ENCODE measurements around the gene EPM2AIP1. TPM values are rescaled to one million over a fixed set of nuclear protein-coding genes. Genes with fewer than 3 reads are reported as not detected.

The EPM2AIP1 gene
- total and polyA plus RNA-seq, 2 of the 8 experiments (the other 6 are each of a cell fraction or from before 2014, with no cell fraction given) = 6.6 to 9.0 TPM

DNA sequence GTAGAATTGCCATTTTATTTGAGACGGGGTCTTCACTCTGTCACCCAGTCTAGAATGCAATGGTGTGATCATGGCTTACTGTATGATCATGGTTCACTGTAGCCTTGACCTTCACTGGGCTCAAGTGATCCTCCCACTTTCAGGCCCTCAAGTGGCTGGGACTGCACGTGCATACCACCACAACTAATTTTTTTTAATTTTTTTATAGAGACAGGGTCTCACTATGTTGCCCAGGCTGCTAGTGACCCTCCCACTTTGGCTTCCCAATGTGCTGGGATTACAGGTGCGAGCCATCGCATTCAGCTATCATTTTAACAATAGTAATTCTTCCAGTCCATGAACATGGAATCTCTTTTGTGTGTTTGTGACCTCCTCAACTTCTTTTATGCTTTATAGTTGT is 11.9 kb downstream of the EPM2AIP1 start:
- H3K27me3 ChIP-seq (replicated peaks in 1 of 4; ENCODE audit: control insufficient read depth in 3 of 4, extremely low read depth in 1 of 4, insufficient read depth in 3 of 4, low read length in 3 of 4) = no peaks in the 10 kb centered on the region
- no peaks in the 10 kb centered on the region for H4K20me1 ChIP-seq (replicated peaks in 1 of 2; ENCODE audit: control insufficient read depth in 1 of 2, insufficient read depth in 2 of 2, low read length in 2 of 2)
- H2BK20ac ChIP-seq (ENCODE audit: low read length) = no peak overlapping the region
- no peak for DNase-seq (ENCODE audit: low read depth in 1 of 2, low spot score in 2 of 2)
- H3K18ac ChIP-seq (ENCODE audit: extremely low read depth, low read length) = no peak overlapping the region
- H3K23me2 ChIP-seq (ENCODE audit: low read depth, low read length) = no peaks in the 10 kb centered on the region
- H2BK120ac ChIP-seq (replicated peaks; ENCODE audit: low read depth, low read length) = no peak overlapping the region
- no peak overlapping the region for H3K4ac ChIP-seq (replicated peaks; ENCODE audit: insufficient read length, low read depth, low read length)
- no peaks in the 10 kb centered on the region for H3K4me1 ChIP-seq (replicated peaks in 1 of 4; ENCODE audit: control insufficient read depth in 3 of 4, insufficient read depth in 4 of 4, low read length in 3 of 4)
- H3K9ac ChIP-seq (replicated peaks in 1 of 4; ENCODE audit: extremely low read depth in 1 of 4, low read depth in 3 of 4, low read length in 3 of 4) = no peak overlapping the region
- WGBS, 2 experiments (ENCODE audit: extremely low coverage in 1 of 2, insufficient coverage in 1 of 2, insufficient read length in 1 of 2, insufficient replicate concordance in 2 of 2, low coverage in 1 of 2, low lambda C conversion rate in 2 of 2, missing lambda C conversion rate in 1 of 2) = 96% methylated on average over 4 of the region's 4 CpGs; no CpG with 5 or more reads in 1 of the 2 experiments
- no peak overlapping the region for H4K91ac ChIP-seq (replicated peaks; ENCODE audit: insufficient read length, low read length)
- no peak for FAIRE-seq
- H2BK5ac ChIP-seq (ENCODE audit: low read depth, low read length) = no peak overlapping the region
- CTCF ChIA-PET (ENCODE audit: partially characterized antibody) = interaction anchor here (0.6 to 1.7 kb wide), 4 partner anchors 12 to 1928 kb away, joined by 3 to 5 read pairs (median 3); partner anchors contain the start of genes EPM2AIP1 and MLH1
- H3K4me3 ChIP-seq (ENCODE audit: extremely low read depth in 1 of 4, insufficient read depth in 2 of 4, low read depth in 3 of 4, low read length in 4 of 4) = no peak overlapping the region
- TF ChIP-seq RNF2 (IDR thresholded peaks at IDR 0.05; ENCODE audit: borderline replicate concordance, low read depth, low read length, missing control alignments, poor library complexity, severe bottlenecking) = no peak
- no peak for TF ChIP-seq TAF7 (optimal IDR thresholded peaks at IDR 0.05; ENCODE audit: borderline replicate concordance, low read depth, low read length)
- TF ChIP-seq SP4 (IDR thresholded peaks at IDR 0.05; ENCODE audit: low read length) = no peak
- no peak for TF ChIP-seq KDM1A (IDR thresholded peaks at IDR 0.05; ENCODE audit: borderline replicate concordance, low read length)
- TF ChIP-seq, protein P1, sequence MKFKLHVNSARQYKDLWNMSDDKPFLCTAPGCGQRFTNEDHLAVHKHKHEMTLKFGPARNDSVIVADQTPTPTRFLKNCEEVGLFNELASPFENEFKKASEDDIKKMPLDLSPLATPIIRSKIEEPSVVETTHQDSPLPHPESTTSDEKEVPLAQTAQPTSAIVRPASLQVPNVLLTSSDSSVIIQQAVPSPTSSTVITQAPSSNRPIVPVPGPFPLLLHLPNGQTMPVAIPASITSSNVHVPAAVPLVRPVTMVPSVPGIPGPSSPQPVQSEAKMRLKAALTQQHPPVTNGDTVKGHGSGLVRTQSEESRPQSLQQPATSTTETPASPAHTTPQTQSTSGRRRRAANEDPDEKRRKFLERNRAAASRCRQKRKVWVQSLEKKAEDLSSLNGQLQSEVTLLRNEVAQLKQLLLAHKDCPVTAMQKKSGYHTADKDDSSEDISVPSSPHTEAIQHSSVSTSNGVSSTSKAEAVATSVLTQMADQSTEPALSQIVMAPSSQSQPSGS (IDR thresholded peaks at IDR 0.05; ENCODE audit: low read length) = no peak
- TF ChIP-seq SAP30 (IDR thresholded peaks at IDR 0.05; ENCODE audit: insufficient read depth, insufficient replicate concordance, low read length) = no peak
- TF ChIP-seq NANOG (IDR thresholded peaks at IDR 0.05; ENCODE audit: insufficient read depth, low read depth, low read length, poor library complexity, severe bottlenecking) = no peak
- no peak for TF ChIP-seq MAFK (IDR thresholded peaks at IDR 0.05; ENCODE audit: low read depth, low read length)
- no peak overlapping the region for H4K8ac ChIP-seq (ENCODE audit: extremely low read depth, insufficient read depth, low read length)
- H4K5ac ChIP-seq (ENCODE audit: insufficient read length, low read depth, low read length) = no peak overlapping the region
- H2AFZ ChIP-seq (ENCODE audit: low read length) = no peak overlapping the region
- POLR2A ChIA-PET (ENCODE audit: partially characterized antibody) = interaction anchor here (1.4 to 3.9 kb wide), 2 partner anchors 9 to 11 kb away, joined by 4 to 18 read pairs; partner anchors contain the start of genes EPM2AIP1 and MLH1
- H2AK5ac ChIP-seq (ENCODE audit: low read depth, low read length) = no peak overlapping the region
- no peak overlapping the region for H3K4me2 ChIP-seq (ENCODE audit: insufficient read depth in 1 of 2, low read depth in 2 of 2, low read length in 2 of 2)
- H3K36me3 ChIP-seq (ENCODE audit: control insufficient read depth in 2 of 4, insufficient read depth in 4 of 4, low read length in 3 of 4) = peaks cover 0 to 34% (median 24%) of the 10 kb centered on the region in 4 experiments; a peak in 7 of 8 replicates
- no peak overlapping the region for H3K27ac ChIP-seq (ENCODE audit: low read depth, low read length)
- peaks cover 16 to 18% of the 10 kb centered on the region in 2 experiments for H3K9me3 ChIP-seq (ENCODE audit: insufficient read depth in 2 of 2, low read depth in 1 of 2, low read length in 1 of 2)
- H3K56ac ChIP-seq (replicated peaks; ENCODE audit: insufficient read length, low read depth, low read length) = no peak overlapping the region
- H3K79me1 ChIP-seq (ENCODE audit: low read depth, low read length) = no peaks in the 10 kb centered on the region
- no peak overlapping the region for H2BK12ac ChIP-seq (ENCODE audit: low read depth, low read length)
- no peak overlapping the region for H3K14ac ChIP-seq (ENCODE audit: insufficient read length)
- H2BK15ac ChIP-seq (ENCODE audit: low read length) = no peak overlapping the region
- H3K79me2 ChIP-seq (ENCODE audit: control insufficient read depth in 1 of 2, insufficient read depth in 2 of 2, low read length in 2 of 2) = no peaks in the 10 kb centered on the region
- no peak overlapping the region for H3K23ac ChIP-seq (ENCODE audit: insufficient read length)
